ENCODE data around the gene HSD17B2.

The HSD17B2 gene

DNA sequence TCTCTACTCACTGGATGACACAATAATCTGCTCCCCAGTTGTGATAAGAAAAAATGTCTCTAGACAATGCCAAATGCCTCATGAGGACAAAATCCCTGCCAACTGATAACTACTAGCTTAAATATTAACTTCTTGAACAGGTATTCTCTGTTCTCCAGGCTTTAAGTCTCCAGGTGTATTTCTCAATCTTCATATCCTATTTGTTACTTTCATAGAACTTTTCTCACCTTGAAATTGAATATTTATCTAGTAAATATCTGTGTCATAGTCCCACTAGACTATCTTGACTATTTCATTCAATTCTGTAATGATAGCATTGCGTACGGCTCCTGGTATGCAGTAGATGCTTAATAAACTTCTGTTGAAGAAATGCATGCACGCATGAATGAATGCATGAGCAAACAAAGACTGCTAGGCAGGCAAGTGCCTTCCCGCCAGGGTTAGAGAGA is 15.9 kb downstream of the HSD17B2 start:
- TF ChIP-seq, protein P1, sequence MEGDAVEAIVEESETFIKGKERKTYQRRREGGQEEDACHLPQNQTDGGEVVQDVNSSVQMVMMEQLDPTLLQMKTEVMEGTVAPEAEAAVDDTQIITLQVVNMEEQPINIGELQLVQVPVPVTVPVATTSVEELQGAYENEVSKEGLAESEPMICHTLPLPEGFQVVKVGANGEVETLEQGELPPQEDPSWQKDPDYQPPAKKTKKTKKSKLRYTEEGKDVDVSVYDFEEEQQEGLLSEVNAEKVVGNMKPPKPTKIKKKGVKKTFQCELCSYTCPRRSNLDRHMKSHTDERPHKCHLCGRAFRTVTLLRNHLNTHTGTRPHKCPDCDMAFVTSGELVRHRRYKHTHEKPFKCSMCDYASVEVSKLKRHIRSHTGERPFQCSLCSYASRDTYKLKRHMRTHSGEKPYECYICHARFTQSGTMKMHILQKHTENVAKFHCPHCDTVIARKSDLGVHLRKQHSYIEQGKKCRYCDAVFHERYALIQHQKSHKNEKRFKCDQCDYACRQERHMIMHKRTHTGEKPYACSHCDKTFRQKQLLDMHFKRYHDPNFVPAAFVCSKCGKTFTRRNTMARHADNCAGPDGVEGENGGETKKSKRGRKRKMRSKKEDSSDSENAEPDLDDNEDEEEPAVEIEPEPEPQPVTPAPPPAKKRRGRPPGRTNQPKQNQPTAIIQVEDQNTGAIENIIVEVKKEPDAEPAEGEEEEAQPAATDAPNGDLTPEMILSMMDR (IDR thresholded peaks at IDR 0.05; ENCODE audit: low read depth, low read length, poor library complexity, severe bottlenecking): no peak
- TF ChIP-seq EZH2phosphoT487 (IDR thresholded peaks at IDR 0.05; ENCODE audit: borderline replicate concordance, low read length): no peak
- H3K27me3 ChIP-seq (ENCODE audit: control insufficient read depth, low read length): peaks cover 8% of the 10 kb centered on the region; the same call in 1 of the 2 replicates
- no peaks in the 10 kb centered on the region for H3K9me2 ChIP-seq (replicated peaks; ENCODE audit: control insufficient read depth, low read length)
- H3K79me2 ChIP-seq (ENCODE audit: control insufficient read depth, low read length): no peaks in the 10 kb centered on the region
- no peak overlapping the region for H3K27ac ChIP-seq (ENCODE audit: low read depth, low read length)
- no peak overlapping the region for H3K4me3 ChIP-seq (ENCODE audit: low read length)
- H3K36me3 ChIP-seq (ENCODE audit: control insufficient read depth, low read length): no peaks in the 10 kb centered on the region
- H4K20me1 ChIP-seq (ENCODE audit: control insufficient read depth, insufficient read depth, low read depth, low read length): no peaks in the 10 kb centered on the region
- no peak overlapping the region for H3K4me2 ChIP-seq (ENCODE audit: low read length)
- no peaks in the 10 kb centered on the region for H3F3A ChIP-seq (ENCODE audit: control insufficient read depth, insufficient read depth)
- H3K9me3 ChIP-seq (ENCODE audit: control insufficient read depth, insufficient read depth, low read length): no peaks in the 10 kb centered on the region
- no peaks in the 10 kb centered on the region for H3K4me1 ChIP-seq (ENCODE audit: control insufficient read depth, low read length)

DNA sequence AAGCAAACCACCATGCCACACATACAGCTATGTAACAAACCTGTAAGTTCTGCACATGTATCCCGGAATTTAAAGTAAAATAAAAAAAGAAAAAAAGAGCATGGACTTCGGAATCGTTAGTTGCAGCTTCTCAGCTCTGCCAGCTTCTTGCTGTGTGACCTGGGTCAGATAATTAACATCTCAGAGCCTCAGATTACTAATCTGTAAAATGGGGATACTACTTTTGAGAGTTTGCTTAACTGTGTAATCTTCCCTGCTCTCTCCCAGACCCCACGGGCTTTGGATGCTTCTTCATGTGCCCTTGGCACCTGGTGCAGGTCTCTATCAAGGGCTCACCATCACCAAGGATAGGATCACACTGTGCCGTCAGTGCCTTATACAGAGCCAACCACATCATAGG is 16.6 kb downstream of the HSD17B2 start:
- H3K9me2 ChIP-seq (replicated peaks; ENCODE audit: control insufficient read depth, low read length): no peaks in the 10 kb centered on the region
- no peaks in the 10 kb centered on the region for H3K4me1 ChIP-seq (ENCODE audit: control insufficient read depth, low read length)
- peaks cover 8% of the 10 kb centered on the region; the same call in 1 of the 2 replicates for H3K27me3 ChIP-seq (ENCODE audit: control insufficient read depth, low read length)
- no peaks in the 10 kb centered on the region for H3K79me2 ChIP-seq (ENCODE audit: control insufficient read depth, low read length)
- no peak overlapping the region for H3K27ac ChIP-seq (ENCODE audit: low read depth, low read length)
- H3K4me3 ChIP-seq (ENCODE audit: low read length): no peak overlapping the region
- no peak for TF ChIP-seq EZH2phosphoT487 (IDR thresholded peaks at IDR 0.05; ENCODE audit: borderline replicate concordance, low read length)
- TF ChIP-seq, protein P1 (IDR thresholded peaks at IDR 0.05; ENCODE audit: low read depth, low read length, poor library complexity, severe bottlenecking): no peak
- H4K20me1 ChIP-seq (ENCODE audit: control insufficient read depth, insufficient read depth, low read depth, low read length): no peaks in the 10 kb centered on the region
- no peak overlapping the region for H3K4me2 ChIP-seq (ENCODE audit: low read length)
- H3K36me3 ChIP-seq (ENCODE audit: control insufficient read depth, low read length): no peaks in the 10 kb centered on the region
- no peaks in the 10 kb centered on the region for H3K9me3 ChIP-seq (ENCODE audit: control insufficient read depth, insufficient read depth, low read length)
- H3F3A ChIP-seq (ENCODE audit: control insufficient read depth, insufficient read depth): no peaks in the 10 kb centered on the region

DNA sequence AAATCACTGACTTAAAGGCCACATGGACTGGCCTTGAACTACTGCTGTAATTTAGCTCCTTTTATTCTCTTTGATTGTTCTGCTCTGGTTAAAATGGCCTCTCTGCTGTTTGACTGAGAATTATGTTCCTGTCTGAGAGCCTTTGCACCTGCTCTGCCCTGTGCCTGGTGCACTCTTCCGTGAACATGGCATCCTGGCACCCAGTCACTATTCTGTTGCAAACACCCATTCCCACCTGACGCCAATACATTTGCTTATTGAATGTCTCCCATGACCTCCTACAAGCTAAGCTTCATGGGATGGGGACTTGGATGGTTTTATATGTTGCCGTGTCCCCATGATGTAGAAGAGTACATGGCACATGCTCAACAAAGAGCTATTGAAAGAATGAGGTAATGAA is 20.1 kb downstream of the HSD17B2 start:
- Histone ChIP-seq H3K36me3 (ENCODE audit: control insufficient read depth, low read length) (no peaks in the 10 kb centered on the region), H3K27me3 (ENCODE audit: control insufficient read depth, low read length) (peaks cover 8% of the 10 kb centered on the region; the same call in 1 of the 2 replicates), H3K9me2 (replicated peaks; ENCODE audit: control insufficient read depth, low read length) (no peaks in the 10 kb centered on the region), H3K79me2 (ENCODE audit: control insufficient read depth, low read length) (no peaks in the 10 kb centered on the region), H3F3A (ENCODE audit: control insufficient read depth, insufficient read depth) (no peaks in the 10 kb centered on the region), H4K20me1 (ENCODE audit: control insufficient read depth, insufficient read depth, low read depth, low read length) (no peaks in the 10 kb centered on the region), H3K4me1 (ENCODE audit: control insufficient read depth, low read length) (no peaks in the 10 kb centered on the region), H3K4me2 (ENCODE audit: low read length) (no peak overlapping the region), H3K27ac (ENCODE audit: low read depth, low read length) (no peak overlapping the region), H3K9me3 (ENCODE audit: control insufficient read depth, insufficient read depth, low read length) (no peaks in the 10 kb centered on the region), H3K4me3 (ENCODE audit: low read length) (no peak overlapping the region)
- TF ChIP-seq, protein P1 (IDR thresholded peaks at IDR 0.05; ENCODE audit: low read depth, low read length, poor library complexity, severe bottlenecking): no peak
- no peak for TF ChIP-seq EZH2phosphoT487 (IDR thresholded peaks at IDR 0.05; ENCODE audit: borderline replicate concordance, low read length)
